HepG2 (cell line): ENCODE results near the gene SLC45A1. TPM values are rescaled to one million over a fixed set of nuclear protein-coding genes. Genes with fewer than 3 reads are reported as not detected.
A peak's percentile ranks its signal among the peaks of the same experiment; 100 is the strongest.

Source experiments
- GATAD1 ChIP-seq: IDR thresholded peaks from 2 replicates; pipeline ENCODE4 v1.6.1; 2016; ENCODE audit warnings: missing genetic modification reagents, missing compliant biosample characterization
- HES4 ChIP-seq: sonication (generic); formaldehyde crosslinking; IDR thresholded peaks from 2 replicates; pipeline ENCODE4 v1.9.0; 2021; ENCODE audit warnings: mild to moderate bottlenecking, missing genetic modification reagents, borderline replicate concordance
- HNRNPK ChIP-seq: fragments of 200-400 bp; formaldehyde crosslinking; IDR thresholded peaks from 2 replicates; pipeline ENCODE4 v1.6.1; 2018; ENCODE audit warnings: low read length, low read depth, moderate library complexity, mild to moderate bottlenecking; ENCODE audit not compliant: poor library complexity, severe bottlenecking
- PCBP2 ChIP-seq: fragments of 200-400 bp; formaldehyde crosslinking; optimal IDR thresholded peaks from 2 replicates; pipeline ENCODE3; 2018; ENCODE audit warnings: low read length, low read depth; ENCODE audit not compliant: poor library complexity, severe bottlenecking
- PHF8 ChIP-seq: sonication (generic); formaldehyde crosslinking; IDR thresholded peaks from 2 replicates; pipeline ENCODE4 v1.5.0; 2020; ENCODE audit warnings: missing genetic modification reagents
- RELA ChIP-seq: sonication (generic); formaldehyde crosslinking; IDR thresholded peaks from 2 replicates; pipeline ENCODE4 v1.4.0; 2020; ENCODE audit warnings: missing genetic modification reagents
- TFDP2 ChIP-seq: sonication (generic); formaldehyde crosslinking; IDR thresholded peaks from 2 replicates; pipeline ENCODE4 v1.4.0; 2020; ENCODE audit warnings: missing genetic modification reagents
- TRIM24 ChIP-seq: sonication (generic); formaldehyde crosslinking; IDR thresholded peaks from 2 replicates; pipeline ENCODE4 v1.8.0; 2022; ENCODE audit warnings: mild to moderate bottlenecking, missing genetic modification reagents
- ZNF142 ChIP-seq: sonication (generic); formaldehyde crosslinking; IDR thresholded peaks from 2 replicates; pipeline ENCODE4 v1.4.0; 2020; ENCODE audit warnings: missing genetic modification reagents
- ZNF276 ChIP-seq: sonication (generic); formaldehyde crosslinking; IDR thresholded peaks from 2 replicates; pipeline ENCODE4 v1.4.0; 2020; ENCODE audit warnings: mild to moderate bottlenecking, low read depth, missing genetic modification reagents
- ZNF326 ChIP-seq: sonication (generic); formaldehyde crosslinking; IDR thresholded peaks from 2 replicates; pipeline ENCODE4 v1.4.0; 2020; ENCODE audit warnings: missing genetic modification reagents, borderline replicate concordance
- ZNF607 ChIP-seq: sonication (generic); formaldehyde crosslinking; IDR thresholded peaks from 2 replicates; pipeline ENCODE4 v1.5.1; 2020; ENCODE audit warnings: missing genetic modification reagents, mild to moderate bottlenecking, borderline replicate concordance
- ZNF713 ChIP-seq: sonication (generic); formaldehyde crosslinking; IDR thresholded peaks from 2 replicates; pipeline ENCODE4 v1.4.0; 2020; ENCODE audit warnings: mild to moderate bottlenecking, missing genetic modification reagents
- ZNF749 ChIP-seq: sonication (generic); formaldehyde crosslinking; IDR thresholded peaks from 2 replicates; pipeline ENCODE4 v1.8.0; 2022; ENCODE audit warnings: mild to moderate bottlenecking, missing genetic modification reagents, moderate library complexity, borderline replicate concordance
- polyA plus RNA-seq, 8 experiments: library from polyadenylated mRNA; depleted of rRNA in 3 of 8; stranded (reverse) in 7 of 8; unstranded in 1 of 8; fragments of >200 nt; fragmentation: Illumina TruSeq in 4 of 8; extraction: Trizol in 4 of 8; gene quantifications; 2 replicates each; pipeline versions ENCODE4 v1.2.1 to v1.2.3, GENCODE V29; 2011 to 2016; ENCODE audit warnings: low read depth in 4 of 8, missing spikeins in 1 of 8, mixed read lengths in 1 of 8; ENCODE audit not compliant: insufficient read depth in 1 of 8
- total RNA-seq, 5 experiments: library from RNA; depleted of rRNA; stranded (reverse); fragments of >200 nt; fragmentation: Illumina TruSeq; extraction: Trizol; gene quantifications; 2 replicates each; pipeline ENCODE4 v1.2.3, GENCODE V29; 2016; ENCODE audit warnings: low read depth in 1 of 5
- TF ChIP-seq, protein P1 (sequence below): sonication (generic); formaldehyde crosslinking; IDR thresholded peaks from 2 replicates; pipeline ENCODE4 v1.8.0; 2022; ENCODE audit warnings: missing genetic modification reagents, mild to moderate bottlenecking, borderline replicate concordance
- TF ChIP-seq, protein P2 (sequence below): sonication (generic); formaldehyde crosslinking; IDR thresholded peaks from 2 replicates; pipeline ENCODE4 v1.5.1; 2020; ENCODE audit warnings: missing genetic modification reagents, mild to moderate bottlenecking, borderline replicate concordance

The SLC45A1 gene
- total and polyA plus RNA-seq, 2 of the 13 experiments (the other 11 are each of a cell fraction or from before 2014, with no cell fraction given): not detected

DNA sequence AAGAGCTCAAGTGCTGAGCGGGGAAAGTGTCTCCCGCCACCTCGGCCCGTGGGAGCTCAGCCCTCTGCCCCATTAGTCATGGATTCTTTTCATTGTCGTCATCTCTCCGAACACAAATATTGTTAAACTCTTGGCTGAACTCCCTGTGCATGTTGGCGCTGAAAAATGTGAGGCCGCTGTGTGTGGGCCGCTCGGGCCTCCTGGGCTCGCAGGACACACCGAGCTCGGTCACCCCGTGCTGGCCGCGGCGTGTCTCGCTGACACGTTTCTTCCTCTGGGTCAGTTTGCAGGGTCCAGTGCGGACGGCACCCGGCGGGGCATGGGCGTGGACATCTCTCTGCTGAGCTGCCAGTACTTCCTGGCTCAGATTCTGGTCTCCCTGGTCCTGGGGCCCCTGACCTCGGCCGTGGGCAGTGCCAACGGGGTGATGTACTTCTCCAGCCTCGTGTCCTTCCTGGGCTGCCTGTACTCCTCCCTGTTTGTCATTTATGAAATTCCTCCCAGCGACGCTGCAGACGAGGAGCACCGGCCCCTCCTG, 25.6 kb downstream of the SLC45A1 start (continued):
- TF ChIP-seq, protein P1, sequence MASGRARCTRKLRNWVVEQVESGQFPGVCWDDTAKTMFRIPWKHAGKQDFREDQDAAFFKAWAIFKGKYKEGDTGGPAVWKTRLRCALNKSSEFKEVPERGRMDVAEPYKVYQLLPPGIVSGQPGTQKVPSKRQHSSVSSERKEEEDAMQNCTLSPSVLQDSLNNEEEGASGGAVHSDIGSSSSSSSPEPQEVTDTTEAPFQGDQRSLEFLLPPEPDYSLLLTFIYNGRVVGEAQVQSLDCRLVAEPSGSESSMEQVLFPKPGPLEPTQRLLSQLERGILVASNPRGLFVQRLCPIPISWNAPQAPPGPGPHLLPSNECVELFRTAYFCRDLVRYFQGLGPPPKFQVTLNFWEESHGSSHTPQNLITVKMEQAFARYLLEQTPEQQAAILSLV (CRISPR knock-in tag): no peak; the same call in 1 of the 2 replicates
- TF ChIP-seq ZNF749: no peak
- no peak for TF ChIP-seq ZNF142 (CRISPR knock-in tag)
- no peak for TF ChIP-seq HES4 (CRISPR knock-in tag)
- TF ChIP-seq ZNF276 (CRISPR knock-in tag): no peak
- TF ChIP-seq, protein P2, sequence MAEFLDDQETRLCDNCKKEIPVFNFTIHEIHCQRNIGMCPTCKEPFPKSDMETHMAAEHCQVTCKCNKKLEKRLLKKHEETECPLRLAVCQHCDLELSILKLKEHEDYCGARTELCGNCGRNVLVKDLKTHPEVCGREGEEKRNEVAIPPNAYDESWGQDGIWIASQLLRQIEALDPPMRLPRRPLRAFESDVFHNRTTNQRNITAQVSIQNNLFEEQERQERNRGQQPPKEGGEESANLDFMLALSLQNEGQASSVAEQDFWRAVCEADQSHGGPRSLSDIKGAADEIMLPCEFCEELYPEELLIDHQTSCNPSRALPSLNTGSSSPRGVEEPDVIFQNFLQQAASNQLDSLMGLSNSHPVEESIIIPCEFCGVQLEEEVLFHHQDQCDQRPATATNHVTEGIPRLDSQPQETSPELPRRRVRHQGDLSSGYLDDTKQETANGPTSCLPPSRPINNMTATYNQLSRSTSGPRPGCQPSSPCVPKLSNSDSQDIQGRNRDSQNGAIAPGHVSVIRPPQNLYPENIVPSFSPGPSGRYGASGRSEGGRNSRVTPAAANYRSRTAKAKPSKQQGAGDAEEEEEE (CRISPR knock-in tag): no peak
- no peak for TF ChIP-seq TFDP2 (CRISPR knock-in tag)
- no peak for TF ChIP-seq HNRNPK
- TF ChIP-seq GATAD1 (CRISPR knock-in tag): peak; percentile 26; the same call in 1 of the 2 replicates
- no peak for TF ChIP-seq ZNF326 (CRISPR knock-in tag)
- TF ChIP-seq ZNF607 (CRISPR knock-in tag): peak; percentile 64; the same call in 1 of the 2 replicates
- TF ChIP-seq ZNF713 (CRISPR knock-in tag): no peak
- no peak for TF ChIP-seq TRIM24 (CRISPR knock-in tag)
- no peak for TF ChIP-seq RELA (CRISPR knock-in tag)
- TF ChIP-seq PHF8 (CRISPR knock-in tag): peak; percentile 25; the same call in 1 of the 2 replicates
- TF ChIP-seq PCBP2: no peak
